DMS53 (cell line): Measurements from ENCODE around the gene PSMB1.

ENCODE experiments used
- DNase-seq: peaks from one replicate; lab custom pipeline; 2025; lab: John Stamatoyannopoulos, UW

The PSMB1 gene

DNA sequence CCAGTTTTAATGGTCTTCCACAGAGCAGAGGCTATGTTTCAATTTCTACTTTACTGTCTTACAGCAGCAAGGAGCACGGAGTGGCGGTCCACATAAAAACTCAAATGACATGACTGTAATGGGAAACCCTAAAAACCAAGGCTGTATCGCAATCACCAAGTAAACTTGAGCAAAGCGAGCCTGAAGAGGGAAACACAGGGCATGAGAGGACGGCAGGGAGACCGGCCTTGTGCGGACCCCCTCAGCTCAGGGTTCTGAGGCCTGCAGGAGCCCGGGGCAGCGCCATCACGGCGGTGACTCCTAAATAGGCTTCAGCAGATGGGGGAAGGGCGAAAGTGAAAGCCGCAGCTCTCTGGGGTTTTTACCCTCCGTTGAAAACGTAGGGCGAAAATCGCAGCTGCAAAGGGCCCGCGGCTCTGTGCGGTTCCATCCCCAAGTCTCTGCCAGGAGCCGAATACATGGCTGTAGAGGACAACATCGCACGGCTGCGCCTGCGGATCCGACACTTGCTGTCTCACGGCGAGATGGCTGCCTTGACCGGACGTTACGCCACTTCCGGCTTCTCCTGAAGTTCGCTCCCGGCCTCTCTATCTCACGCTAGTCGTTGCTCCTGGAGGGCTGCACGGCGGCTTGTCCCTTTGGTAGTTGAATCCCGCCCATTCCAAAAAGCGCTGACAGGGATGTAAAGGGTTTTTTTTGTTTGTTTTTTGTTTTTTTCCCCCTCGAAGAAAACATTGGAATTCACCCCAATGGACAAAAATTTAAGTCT lies at the start of gene PSMB1:
PSMB1 (minus strand) TSS at position 543 of the 769 bp plus-strand sequence; CDS start at position 478, 65 bp downstream.
- peak; percentile 97 for DNase-seq

DNA sequence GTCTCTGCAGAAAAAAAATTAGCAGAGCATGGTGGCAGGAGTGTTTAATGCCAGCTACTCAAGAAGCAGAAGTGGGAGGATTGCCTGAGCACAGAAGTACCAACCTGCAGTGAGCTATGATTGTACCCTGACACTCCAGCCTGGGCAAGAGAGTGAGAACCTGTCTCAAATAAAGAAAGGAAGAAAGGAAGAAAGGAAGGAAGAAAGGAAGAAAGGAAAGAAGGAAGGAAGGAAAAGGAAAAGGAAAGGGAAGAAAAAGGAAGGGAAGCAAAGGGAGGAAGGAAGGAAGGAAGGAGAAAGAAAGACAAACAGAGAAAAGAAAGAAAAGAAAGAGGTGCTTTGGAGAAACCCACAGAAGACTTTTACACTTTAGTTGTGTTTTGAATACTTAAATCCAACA lies 44.2 kb upstream of the PSMB1 start:
- DNase-seq, result no peak

DNA sequence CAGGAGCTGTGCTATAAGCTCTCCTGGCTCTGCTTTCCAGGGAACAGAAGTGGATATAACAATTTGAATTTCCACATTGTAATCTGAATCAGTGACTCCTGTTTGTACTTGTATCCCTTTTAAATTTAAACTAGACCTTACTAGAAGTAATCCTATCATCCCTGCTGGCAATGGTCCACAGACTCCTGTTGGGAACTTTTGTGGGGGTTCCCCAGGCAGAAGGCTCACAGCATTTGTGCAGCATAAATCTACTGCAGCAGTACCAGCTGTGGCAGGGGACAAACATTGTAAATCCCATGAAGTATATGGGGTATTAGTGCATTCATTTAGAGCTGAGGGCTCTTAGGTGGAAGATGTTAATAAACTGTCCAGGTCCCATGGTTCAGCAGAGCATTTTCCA lies 43.3 kb upstream of the PSMB1 start:
- DNase-seq, result no peak

DNA sequence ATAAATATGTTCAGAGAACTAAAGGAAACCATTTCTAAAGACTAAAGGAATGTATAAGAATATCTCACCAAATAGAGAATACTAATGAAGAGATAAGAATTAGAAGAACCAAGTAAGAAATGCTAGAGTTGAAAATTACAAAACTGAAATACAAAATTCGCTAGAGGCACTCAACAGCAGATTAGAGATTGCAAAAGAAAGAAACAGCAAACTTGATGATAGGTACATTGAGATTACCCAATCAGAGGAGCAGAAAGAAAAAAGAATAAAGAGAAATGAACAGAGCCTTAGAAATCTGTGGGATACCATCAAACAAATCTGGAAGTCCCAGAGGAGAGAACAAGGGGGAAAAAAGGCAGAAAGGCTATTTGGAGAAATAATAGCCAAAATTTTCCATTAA lies 37.6 kb upstream of the PSMB1 start:
- no peak for DNase-seq

DNA sequence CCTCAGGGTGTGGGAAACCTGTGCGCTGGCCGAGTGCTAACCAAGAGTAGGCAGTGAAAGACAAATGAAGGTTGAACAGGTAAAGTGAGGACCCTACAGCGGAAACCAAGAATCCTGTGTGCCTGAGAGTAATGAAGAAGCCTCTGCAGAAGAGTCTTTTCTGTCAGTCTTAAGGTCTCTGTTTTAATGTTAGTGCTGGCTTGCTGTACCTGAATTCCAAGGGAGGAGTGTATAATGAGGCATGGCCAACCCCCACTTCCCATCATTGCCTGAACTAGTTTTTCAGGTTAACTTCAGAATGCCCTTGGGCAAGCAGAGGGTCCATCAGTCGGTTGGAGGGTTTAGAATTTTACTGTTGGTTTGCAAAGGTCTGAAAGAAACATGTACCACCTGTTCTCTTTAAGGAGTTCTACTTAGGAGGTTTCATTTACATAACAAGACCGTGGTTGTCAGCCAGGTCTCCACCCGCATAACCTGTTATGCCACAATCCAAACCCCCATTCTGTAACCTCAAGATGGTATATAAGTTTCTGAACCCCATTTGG lies 31.9 kb upstream of the PSMB1 start:
- DNase-seq, result peak; percentile 38

DNA sequence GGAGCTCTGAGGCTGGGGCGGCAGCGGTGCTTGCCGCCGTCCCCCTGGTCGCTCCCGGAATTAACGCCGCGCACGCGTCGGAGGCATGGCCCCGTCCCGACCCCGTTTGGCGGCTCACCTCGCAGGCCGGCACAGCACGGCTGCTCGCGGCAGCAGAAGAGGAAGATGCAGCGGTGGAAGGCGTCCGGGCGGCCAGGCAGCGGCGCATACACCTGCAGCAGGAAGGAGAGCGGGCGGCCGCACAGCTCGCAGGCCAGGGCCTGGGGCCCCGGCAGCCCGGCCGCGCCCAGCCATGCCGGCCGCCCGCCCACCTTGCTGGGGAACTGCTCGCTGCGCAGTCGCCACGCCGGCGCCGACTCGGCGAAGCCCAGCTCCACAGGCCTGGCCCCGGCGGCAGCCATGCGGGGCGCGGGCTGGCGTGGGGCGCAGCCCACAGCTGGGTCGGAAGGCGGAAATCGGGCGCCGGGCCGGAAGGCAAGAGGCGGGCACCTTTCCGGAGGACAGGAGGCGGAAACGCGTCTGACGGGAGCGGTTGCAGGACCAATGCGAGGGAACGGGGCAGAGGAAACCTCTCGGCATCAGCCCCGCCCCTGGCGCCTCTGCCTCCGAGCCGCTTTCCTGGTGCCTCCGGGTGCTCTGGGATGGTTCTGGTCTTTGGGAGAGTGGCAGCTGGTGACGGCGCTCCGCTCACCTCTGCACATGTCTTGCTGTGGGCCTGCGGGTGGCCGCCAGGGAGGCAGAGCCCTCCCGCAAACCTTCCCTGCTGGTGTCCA lies 31.3 kb upstream of the PSMB1 start, which contains the start of gene PDCD2:
PDCD2 (minus strand) TSS at position 457 of the 773 bp plus-strand sequence; CDS start at position 401, 56 bp downstream.
- peak; percentile 96 for DNase-seq

DNA sequence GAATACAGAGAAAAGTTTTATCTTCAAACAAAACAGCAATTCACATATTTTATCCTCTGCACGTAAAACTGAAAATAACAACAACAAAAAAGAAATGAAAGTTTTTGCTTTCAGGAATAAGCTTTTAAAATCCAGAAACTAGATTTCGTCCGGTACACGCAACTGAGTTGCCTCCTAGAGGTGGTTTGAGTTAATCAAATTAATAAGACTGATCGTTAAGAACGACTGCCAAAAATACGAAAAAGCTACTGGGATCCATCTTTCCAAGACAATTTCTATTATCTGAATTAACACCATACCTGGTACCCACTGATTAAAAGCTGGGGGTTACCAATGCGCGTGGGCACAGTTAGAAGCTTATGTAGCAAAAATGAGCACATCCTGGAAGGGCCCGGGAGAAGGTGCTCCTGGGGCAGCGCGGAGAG lies 30.7 kb upstream of the PSMB1 start:
- no peak for DNase-seq

DNA sequence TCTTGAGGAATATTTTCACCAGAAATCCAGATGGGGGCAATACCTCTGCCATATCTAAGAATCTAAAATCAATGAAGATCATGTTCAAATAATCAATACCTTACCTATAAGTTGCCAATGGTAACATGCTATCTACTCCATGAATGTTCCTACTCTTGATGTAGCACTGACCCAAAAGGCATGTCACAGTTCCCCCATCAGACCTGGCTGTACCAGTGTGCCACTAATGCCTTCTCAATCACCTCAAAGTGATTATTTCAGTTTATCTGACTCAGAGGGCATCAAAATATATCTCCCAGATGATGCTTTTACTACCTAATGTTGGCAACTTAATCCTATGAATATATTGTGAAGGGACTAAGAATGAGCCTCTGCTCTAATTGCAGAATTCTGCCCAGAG lies 25.8 kb upstream of the PSMB1 start:
- no peak for DNase-seq

DNA sequence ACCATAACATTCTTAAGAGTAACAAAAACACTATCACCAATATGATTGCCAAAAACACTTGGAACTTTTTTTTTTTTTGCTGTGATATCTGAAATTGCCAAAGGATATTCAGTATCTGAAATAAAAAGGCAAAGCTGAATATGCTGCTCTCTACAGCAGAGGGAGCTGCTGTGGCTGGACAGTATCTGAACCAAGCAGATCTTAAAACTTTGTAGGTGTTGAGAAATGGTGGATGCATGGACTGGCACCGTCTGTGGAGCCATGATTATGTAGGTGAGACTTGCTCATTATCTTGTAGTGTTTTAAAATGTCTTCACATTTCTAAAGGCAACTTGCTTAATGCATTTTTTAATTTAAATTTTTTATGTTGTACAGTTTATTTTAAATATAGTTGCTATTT lies 22.1 kb upstream of the PSMB1 start:
- DNase-seq, result peak; percentile 25

DNA sequence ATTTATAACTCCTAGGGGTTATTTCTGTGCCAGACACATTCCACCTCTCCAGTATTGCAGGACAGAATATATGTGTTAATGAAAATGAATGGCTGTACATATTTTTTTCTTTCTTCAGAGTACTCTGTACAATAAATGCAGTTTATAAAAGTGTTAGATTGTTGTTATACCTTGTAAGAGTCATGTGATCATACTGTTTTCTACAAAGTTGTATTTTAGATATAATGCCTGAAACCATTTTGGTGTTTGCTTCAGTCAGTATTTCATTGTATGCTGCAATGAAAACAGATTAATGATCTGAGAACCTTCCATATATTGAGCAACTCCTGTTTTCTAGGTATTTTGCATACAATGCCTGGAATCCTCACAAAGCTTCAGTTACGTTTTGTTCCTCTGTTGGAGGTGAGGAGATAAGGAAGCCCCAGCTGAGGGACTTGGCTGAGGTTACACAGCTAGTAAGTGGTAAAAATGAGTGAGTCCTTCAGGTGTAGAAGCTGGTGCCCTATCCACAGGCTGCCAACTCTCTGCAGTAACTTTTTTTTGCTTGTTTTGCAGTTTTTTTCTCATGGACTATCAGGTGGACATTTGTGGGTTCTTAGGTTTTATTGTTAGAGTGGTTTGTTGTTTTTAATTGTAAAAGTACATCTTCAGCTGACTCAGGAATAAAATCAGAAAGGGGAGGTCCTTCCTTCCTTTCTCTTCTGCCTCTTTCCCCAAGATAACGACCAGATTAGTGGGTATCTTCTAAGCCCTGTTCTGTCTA lies 19.8 kb upstream of the PSMB1 start:
- no peak for DNase-seq

DNA sequence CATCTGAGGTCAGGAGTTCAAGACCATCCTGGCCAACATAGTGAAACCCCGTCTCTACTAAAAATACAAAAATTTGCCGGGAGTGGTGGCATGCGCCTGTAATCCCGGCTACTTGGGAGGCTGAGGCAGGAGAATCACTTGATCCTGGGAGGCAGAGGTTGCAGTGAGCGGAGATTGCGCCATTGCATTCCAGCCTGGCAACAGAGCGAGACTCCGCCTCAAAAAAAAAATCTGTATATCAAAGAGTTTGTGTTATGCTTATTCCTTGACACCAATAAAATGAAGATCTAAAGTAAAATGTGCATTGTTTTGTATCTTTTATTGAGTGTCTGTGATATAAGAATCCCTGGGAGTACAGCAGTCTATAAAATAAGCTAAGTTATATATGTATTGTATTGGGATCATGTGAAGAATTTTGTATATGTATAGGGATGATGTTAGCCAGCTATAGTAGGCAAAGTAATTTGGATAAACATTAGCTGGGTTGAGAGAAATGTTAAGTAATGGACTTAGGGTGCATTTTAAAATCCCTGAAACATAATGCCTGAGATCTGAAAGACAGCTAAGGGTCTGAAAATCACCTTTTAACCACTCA lies 11.9 kb upstream of the PSMB1 start:
- DNase-seq, result no peak

DNA sequence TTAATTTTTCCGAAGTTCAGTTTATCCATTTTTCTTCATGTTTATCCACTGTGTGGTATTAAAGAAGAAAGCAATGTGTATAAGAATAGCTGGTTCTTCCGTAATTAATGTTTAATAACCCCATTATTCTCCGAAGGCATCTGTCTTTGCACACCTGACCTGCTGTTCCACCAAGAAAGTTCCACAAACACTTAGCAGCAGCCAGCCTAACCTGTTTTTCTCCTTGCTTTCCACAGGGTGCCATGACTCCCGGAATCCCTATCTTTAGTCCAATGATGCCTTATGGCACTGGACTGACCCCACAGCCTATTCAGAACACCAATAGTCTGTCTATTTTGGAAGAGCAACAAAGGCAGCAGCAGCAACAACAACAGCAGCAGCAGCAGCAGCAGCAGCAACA lies 8.4 kb upstream of the PSMB1 start:
- peak; percentile 81 for DNase-seq

DNA sequence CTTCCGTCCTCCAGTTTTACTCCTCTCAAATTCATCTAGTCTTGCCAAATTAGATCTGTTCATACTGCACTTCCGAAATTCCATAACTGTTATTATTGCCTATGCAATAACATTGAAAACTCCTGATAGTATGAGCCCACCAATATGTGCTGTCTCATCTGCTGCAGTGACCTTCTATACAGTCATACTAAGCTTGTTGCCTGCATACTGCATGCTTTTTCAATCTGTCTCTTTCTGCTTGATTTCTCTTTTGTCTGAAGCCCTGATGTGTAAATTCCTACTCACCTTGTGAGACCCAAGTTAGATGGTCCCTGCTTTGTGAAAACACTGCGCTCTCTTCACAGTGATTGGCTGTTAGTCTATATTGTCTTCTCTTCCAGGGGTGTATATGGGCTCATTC lies 2.2 kb upstream of the PSMB1 start:
- DNase-seq, result no peak

DNA sequence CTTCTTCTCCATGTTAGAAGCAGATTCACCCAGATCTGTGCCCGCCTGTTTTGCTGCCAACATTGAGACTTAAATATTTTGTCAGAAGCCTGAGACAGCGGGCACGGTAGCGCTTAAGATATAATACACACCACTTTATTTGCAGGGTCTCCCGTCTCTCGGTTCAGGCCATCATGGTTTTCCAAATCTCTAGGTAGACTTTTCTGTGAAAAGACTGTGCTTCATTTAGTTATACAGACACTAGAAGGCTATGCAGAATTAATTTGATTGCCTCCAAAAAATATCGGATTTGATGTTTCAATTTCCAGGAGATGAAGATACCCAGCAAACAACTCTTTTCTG lies 1.7 kb upstream of the PSMB1 start:
- no peak for DNase-seq

DNA sequence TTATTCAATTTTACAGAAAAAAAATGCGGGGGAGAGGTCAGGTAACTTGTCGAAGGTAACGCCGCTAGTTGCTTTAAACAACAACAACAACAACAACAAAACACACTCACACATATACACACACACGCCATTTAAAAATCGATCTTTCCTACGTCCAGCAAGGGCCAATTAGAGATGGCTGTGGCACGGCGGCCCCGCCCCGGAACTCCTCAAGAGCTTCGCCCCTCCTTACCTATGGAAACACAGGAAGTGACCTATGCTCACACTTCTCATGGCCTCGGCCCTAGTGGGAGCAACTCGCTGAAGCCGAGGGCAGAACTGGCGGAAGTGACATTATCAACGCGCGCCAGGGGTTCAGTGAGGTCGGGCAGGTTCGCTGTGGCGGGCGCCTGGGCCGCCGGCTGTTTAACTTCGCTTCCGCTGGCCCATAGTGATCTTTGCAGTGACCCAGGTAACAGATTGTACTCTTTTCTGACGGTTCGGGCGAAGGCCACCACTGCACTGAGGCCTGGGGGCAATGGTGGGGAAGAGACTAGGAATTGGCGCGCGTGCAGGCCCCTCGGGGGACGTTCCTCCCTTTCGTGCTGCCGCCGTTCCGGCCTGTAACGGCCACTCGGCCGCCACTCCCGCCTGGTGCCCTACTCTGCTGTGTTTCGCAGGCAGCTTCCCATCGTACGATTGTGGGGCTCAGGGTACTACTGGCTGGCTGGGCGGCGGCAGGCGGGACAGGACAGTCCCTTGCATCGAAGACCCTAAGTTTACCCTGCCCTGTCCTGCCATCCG lies 1.1 kb upstream of the PSMB1 start, which contains the start of gene TBP:
TBP (plus strand) TSS at position 357 of the 783 bp plus-strand sequence. CDS start 2,661 bp downstream, outside the sequence.
- peak; percentile 98 for DNase-seq

DNA sequence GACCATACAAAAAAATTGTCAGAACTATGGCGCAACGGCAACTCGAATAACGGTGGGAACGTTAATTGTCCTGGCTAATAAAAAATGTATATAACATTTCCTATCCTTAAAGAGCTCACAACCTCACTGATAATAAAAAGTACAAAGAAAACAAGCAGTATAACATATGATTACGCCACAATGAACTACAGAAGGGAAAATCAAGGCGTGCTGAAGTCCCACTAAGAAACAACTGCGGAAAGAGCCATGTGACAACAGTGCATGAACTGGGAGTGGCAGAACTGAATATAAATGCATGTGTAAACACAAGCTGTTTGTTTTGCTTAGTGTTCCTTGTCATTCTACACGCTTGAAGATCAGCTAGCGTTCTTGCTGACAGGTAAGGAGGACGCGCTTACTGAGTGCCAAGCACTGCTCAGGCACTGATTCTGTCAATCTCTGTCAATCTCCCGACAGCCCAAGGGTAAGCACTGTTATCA lies 466 bp upstream of the PSMB1 start:
- peak; percentile 84 for DNase-seq

DNA sequence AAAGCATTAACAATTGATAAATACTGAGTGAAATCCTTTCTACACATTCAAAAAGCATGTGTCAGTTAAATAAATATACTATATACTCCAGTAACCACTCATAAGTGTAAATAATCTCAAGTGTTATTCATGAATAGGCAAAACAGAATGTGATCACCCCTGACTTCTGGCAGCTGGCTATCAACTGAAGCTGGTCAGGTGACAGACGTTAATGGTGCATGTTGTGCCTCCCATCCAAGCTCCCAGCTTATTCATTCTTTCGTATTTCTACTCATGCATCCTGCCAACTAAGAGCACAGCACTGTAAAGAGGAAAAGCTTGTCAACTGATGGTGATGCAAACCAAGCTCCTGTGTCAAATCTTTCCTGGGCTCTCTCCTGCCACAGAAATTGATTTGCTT lies 7.7 kb downstream of the PSMB1 start:
- DNase-seq, result peak; percentile 94

DNA sequence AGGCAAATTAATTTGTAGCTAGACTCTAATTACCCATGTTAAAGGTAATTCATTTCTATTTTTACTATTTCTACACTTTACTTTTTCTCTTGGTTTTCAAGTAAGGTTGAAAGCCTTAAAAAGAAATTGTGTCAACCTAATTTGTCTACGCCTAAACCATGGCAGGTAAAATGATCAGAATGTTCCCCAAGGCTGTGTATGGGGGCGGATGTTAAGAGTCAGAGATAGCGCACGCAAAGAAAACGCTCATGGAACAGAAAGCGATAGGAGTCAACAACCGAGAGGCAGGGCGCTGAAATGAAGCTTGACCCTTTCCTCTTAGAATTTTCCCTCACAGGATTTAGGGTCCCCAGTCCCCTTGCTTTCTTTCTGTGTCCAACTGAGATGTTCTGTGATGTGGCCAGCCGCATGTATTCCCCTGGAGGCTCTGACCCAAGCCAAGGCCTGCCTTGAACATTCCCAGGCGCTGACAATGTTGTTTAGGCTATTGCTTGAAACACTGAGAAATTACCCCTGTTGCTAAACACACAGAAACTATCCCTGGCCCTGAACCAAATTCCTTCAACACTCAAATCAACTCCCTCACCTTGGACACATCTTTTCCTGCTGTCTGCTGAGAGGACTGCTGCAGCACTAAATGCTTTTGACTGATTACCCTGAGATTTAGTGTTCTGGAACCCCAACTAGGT lies 10.9 kb downstream of the PSMB1 start:
- no peak for DNase-seq

DNA sequence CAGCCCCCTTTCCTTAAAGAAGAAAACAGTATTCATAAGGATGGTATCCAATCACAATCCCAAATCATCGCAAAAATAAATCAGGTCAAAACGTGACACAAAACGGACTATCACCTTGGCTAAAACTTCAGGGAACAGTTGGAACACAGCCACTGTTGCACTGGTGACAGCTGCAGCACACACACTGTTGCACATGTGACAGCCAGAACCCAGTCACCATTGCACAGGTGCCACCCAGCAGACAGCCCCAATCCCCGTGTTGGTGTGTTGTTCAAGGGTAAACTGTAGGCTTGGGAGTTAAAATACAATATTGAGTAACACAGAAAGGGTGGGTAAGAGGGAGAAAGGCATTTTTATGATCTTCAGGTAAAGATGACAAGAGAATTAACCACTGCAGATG lies 15.8 kb downstream of the PSMB1 start:
- DNase-seq, result no peak

DNA sequence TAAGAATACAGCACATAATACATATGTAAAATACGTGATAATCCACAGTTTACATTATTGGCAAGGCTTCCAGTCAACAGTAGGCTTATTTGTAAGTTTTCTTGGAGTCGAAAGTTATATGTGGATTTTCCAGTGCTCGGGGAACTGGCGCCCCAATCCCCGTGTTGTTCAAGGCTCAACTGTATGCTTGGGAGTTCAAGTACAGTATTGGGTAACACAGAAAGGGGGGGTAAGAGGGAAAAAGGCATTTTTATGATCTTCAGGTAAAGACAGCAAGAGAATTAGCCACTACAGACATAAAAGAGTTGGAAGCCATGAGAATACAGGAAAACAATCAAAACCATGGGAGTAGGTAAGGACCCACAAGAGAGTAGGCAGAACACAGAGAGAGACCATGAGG lies 16.4 kb downstream of the PSMB1 start:
- DNase-seq, result no peak
